Gastrocnemius medialis (tissue), 4 donors: ENCODE results near the gene STRADA.

Experiments
- CTCF ChIP-seq, 5 experiments: fragments of 450-650 bp in 3 of 5; fragments of 200-600 bp in 2 of 5; sonication (generic) in 2 of 5; IDR thresholded peaks in 4 of 5; conservative IDR thresholded peaks in 1 of 5; 1 replicate in 4 of 5; 2 replicates in 1 of 5; pipeline ENCODE4 v1.5.1; 2016 to 2019; ENCODE audit warnings: antibody characterized with exemption in 5 of 5, mild to moderate bottlenecking in 3 of 5, moderate library complexity in 3 of 5
- POLR2A ChIP-seq, 2 donors: fragments of 450-650 bp; IDR thresholded peaks; one replicate each; pipeline ENCODE4 v1.6.1; 2017; ENCODE audit warnings: antibody characterized with exemption in 2 of 2, mild to moderate bottlenecking in 2 of 2, moderate library complexity in 2 of 2

DNA sequence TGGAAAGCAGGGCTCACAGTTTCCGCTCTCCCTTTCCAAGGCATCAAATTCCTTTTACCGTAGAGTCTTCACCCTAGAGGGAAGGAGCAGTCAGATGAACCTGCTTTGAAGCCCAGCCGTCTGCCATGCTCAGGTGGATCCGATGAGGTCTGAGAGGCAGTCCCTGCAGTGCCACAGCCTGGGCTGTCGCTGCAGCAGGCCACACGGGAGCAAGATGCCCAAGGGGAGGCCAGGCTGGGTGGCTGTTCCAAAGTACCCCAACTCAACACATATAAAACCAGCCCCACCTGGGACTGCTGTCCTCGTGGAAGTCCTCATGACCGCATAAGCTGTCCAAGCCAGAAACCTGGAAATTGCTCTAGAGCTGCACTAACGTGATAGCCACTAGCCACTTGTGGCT is 36.8 kb downstream of the STRADA start:
- no peak for TF ChIP-seq CTCF (IDR thresholded peaks at IDR 0.05 in 4 of 5, conservative IDR thresholded peaks at IDR 0.05 in 1 of 5)
- no peak for TF ChIP-seq POLR2A (IDR thresholded peaks at IDR 0.05)
